Naive B cell (primary cell): ENCODE results near the gene COL6A2. TPM values are rescaled to one million over a fixed set of nuclear protein-coding genes. Genes with fewer than 3 reads are reported as not detected.

Experiments used
- ATAC-seq, 2 donors: fragments of 150-1000 bp; cut with Tn5 transposase; 2 replicates each; pipeline ENCODE4 v1.10.0; 2021; ENCODE audit warnings: low read depth in 2 of 2, mild to moderate bottlenecking in 2 of 2, moderate library complexity in 2 of 2
- DNase-seq: peaks from one replicate; pipeline ENCODE4 v3.0.0; 2022
- H3K27ac Mint-ChIP-seq, 6 donors: one replicate each; pipeline ENCODE4 v1.8.0; 2020 to 2022; ENCODE audit warnings: mild to moderate bottlenecking in 6 of 6, mixed read lengths in 6 of 6, moderate library complexity in 5 of 6, inconsistent platforms in 2 of 6
- H3K27me3 Mint-ChIP-seq, 3 donors: one replicate each; pipeline ENCODE4 v1.8.0; 2021 to 2022; ENCODE audit warnings: mixed read lengths in 3 of 3, mild to moderate bottlenecking in 1 of 3
- H3K36me3 Mint-ChIP-seq, 2 donors: one replicate each; pipeline ENCODE4 v1.8.0; 2020 to 2022; ENCODE audit warnings: mixed read lengths in 2 of 2, inconsistent platforms in 1 of 2, mild to moderate bottlenecking in 1 of 2
- H3K4me1 Mint-ChIP-seq, 3 donors: one replicate each; pipeline ENCODE4 v1.8.0; 2020 to 2022; ENCODE audit warnings: mixed read lengths in 3 of 3, inconsistent platforms in 1 of 3, mild to moderate bottlenecking in 1 of 3, moderate library complexity in 1 of 3
- H3K4me3 Mint-ChIP-seq, 8 donors: one replicate each; pipeline ENCODE4 v1.8.0; 2020 to 2022; ENCODE audit warnings: mild to moderate bottlenecking in 8 of 8, mixed read lengths in 8 of 8, moderate library complexity in 8 of 8, inconsistent platforms in 2 of 8
- H3K9me3 Mint-ChIP-seq, 7 donors: one replicate each; pipeline ENCODE4 v1.8.0; 2020 to 2022; ENCODE audit warnings: mixed read lengths in 7 of 7, mild to moderate bottlenecking in 5 of 7, inconsistent platforms in 2 of 7, moderate library complexity in 1 of 7
- polyA plus RNA-seq, 6 donors: library from polyadenylated mRNA; unstranded; fragments of 300-500 nt; fragmentation: Illumina TruSeq; gene quantifications; one replicate each; pipeline ENCODE4 v1.2.3, GENCODE V29; 2021; ENCODE audit warnings: low read depth in 6 of 6

COL6A2 gene
- polyA plus RNA-seq, 6 donors from 2014 or later: 0.16 to 0.56 (median 0.17) TPM; not detected in 2

GRCh38 chr21:46110499-46111192 lies 12.7 kb downstream of the COL6A2 start:
- peaks cover 5 to 13% (median 12%) of the 10 kb centered on the region in 3 donors for H3K27me3 Mint-ChIP-seq
- no peak overlapping the region for H3K4me3 Mint-ChIP-seq
- DNase-seq: no peak
- no peak for ATAC-seq
- H3K36me3 Mint-ChIP-seq: peaks cover 10 to 11% of the 10 kb centered on the region in 2 donors
- peaks cover 0 to 30% (median 17%) of the 10 kb centered on the region in 7 donors for H3K9me3 Mint-ChIP-seq
- H3K4me1 Mint-ChIP-seq: no peaks in the 10 kb centered on the region
- H3K27ac Mint-ChIP-seq: no peak overlapping the region

- Mint-ChIP-seq H3K27ac (no peak overlapping the region), H3K4me3 (no peak overlapping the region), H3K36me3 (peaks cover 10 to 11% of the 10 kb centered on the region in 2 donors), H3K4me1 (no peaks in the 10 kb centered on the region), H3K27me3 (peaks cover 0 to 9% (median 8%) of the 10 kb centered on the region in 3 donors), H3K9me3 (peaks cover 0 to 24% (median 15%) of the 10 kb centered on the region in 7 donors)
- DNase-seq: no peak
- no peak for ATAC-seq
Observed at GRCh38 chr21:46111193-46111571, 13.3 kb downstream of the COL6A2 start.

GRCh38 chr21:46111857-46112724 lies 14.2 kb downstream of the COL6A2 start:
- Mint-ChIP-seq H3K9me3 (peaks cover 0 to 17% (median 15%) of the 10 kb centered on the region in 7 donors), H3K36me3 (peaks cover 10 to 11% of the 10 kb centered on the region in 2 donors), H3K27me3 (peaks cover 0 to 7% (median 4%) of the 10 kb centered on the region in 3 donors), H3K27ac (no peak overlapping the region), H3K4me1 (no peaks in the 10 kb centered on the region), H3K4me3 (no peak overlapping the region)
- ATAC-seq (no peak), DNase-seq (no peak)

- Mint-ChIP-seq H3K4me1 (no peaks in the 10 kb centered on the region), H3K4me3 (no peak overlapping the region), H3K27me3 (peaks cover 0 to under 1% (median 0%) of the 10 kb centered on the region in 3 donors), H3K36me3 (peaks cover 4 to 10% of the 10 kb centered on the region in 2 donors), H3K27ac (no peak overlapping the region), H3K9me3 (peaks cover 0 to 10% (median 9%) of the 10 kb centered on the region in 7 donors)
- no peak for DNase-seq
- no peak for ATAC-seq
Observed at GRCh38 chr21:46112725-46113215, 14.9 kb downstream of the COL6A2 start.

- DNase-seq: no peak
- H3K27me3 Mint-ChIP-seq: no peaks in the 10 kb centered on the region
- no peaks in the 10 kb centered on the region for H3K4me1 Mint-ChIP-seq
- H3K36me3 Mint-ChIP-seq: peaks cover 0 to under 1% of the 10 kb centered on the region in 2 donors
- no peak overlapping the region for H3K27ac Mint-ChIP-seq
- H3K9me3 Mint-ChIP-seq: peaks cover 0 to 2% (median under 1%) of the 10 kb centered on the region in 7 donors
- H3K4me3 Mint-ChIP-seq: no peak overlapping the region
- ATAC-seq: no peak
Observed at GRCh38 chr21:46113497-46114176, 15.7 kb downstream of the COL6A2 start.

GRCh38 chr21:46114963-46115362 lies 17.1 kb downstream of the COL6A2 start:
- no peak for ATAC-seq
- no peaks in the 10 kb centered on the region for H3K9me3 Mint-ChIP-seq
- no peaks in the 10 kb centered on the region for H3K36me3 Mint-ChIP-seq
- H3K4me3 Mint-ChIP-seq: no peak overlapping the region
- no peaks in the 10 kb centered on the region for H3K4me1 Mint-ChIP-seq
- H3K27me3 Mint-ChIP-seq: no peaks in the 10 kb centered on the region
- no peak overlapping the region for H3K27ac Mint-ChIP-seq
- DNase-seq: no peak

GRCh38 chr21:46115441-46116188 lies 17.7 kb downstream of the COL6A2 start:
- Mint-ChIP-seq H3K9me3 (no peaks in the 10 kb centered on the region), H3K36me3 (no peaks in the 10 kb centered on the region), H3K4me1 (no peaks in the 10 kb centered on the region), H3K27ac (no peak overlapping the region), H3K4me3 (no peak overlapping the region), H3K27me3 (no peaks in the 10 kb centered on the region)
- ATAC-seq (no peak), DNase-seq (no peak)

GRCh38 chr21:46116189-46116775 lies 18.4 kb downstream of the COL6A2 start:
- Mint-ChIP-seq H3K4me1 (no peaks in the 10 kb centered on the region), H3K36me3 (no peaks in the 10 kb centered on the region), H3K4me3 (no peak overlapping the region), H3K27ac (no peak overlapping the region), H3K9me3 (no peaks in the 10 kb centered on the region), H3K27me3 (no peaks in the 10 kb centered on the region)
- DNase-seq: no peak
- no peak for ATAC-seq

- DNase-seq (no peak), ATAC-seq (no peak)
- no peaks in the 10 kb centered on the region for H3K9me3 Mint-ChIP-seq
- no peaks in the 10 kb centered on the region for H3K27me3 Mint-ChIP-seq
- no peak overlapping the region for H3K4me3 Mint-ChIP-seq
- no peaks in the 10 kb centered on the region for H3K36me3 Mint-ChIP-seq
- H3K4me1 Mint-ChIP-seq: no peaks in the 10 kb centered on the region
- H3K27ac Mint-ChIP-seq: no peak overlapping the region
Observed at GRCh38 chr21:46116776-46117585, 19.1 kb downstream of the COL6A2 start.

GRCh38 chr21:46117586-46118315 lies 19.8 kb downstream of the COL6A2 start:
- ATAC-seq (no peak), DNase-seq (no peak)
- Mint-ChIP-seq H3K27me3 (no peaks in the 10 kb centered on the region), H3K4me3 (no peak overlapping the region), H3K4me1 (no peaks in the 10 kb centered on the region), H3K27ac (no peak overlapping the region), H3K9me3 (no peaks in the 10 kb centered on the region), H3K36me3 (no peaks in the 10 kb centered on the region)

GRCh38 chr21:46118316-46119143 lies 20.6 kb downstream of the COL6A2 start:
- H3K27me3 Mint-ChIP-seq: peaks cover 0 to 2% (median 0%) of the 10 kb centered on the region in 3 donors
- H3K4me3 Mint-ChIP-seq: no peak overlapping the region
- H3K27ac Mint-ChIP-seq: no peak overlapping the region
- ATAC-seq (no peak), DNase-seq (no peak)
- H3K4me1 Mint-ChIP-seq: peaks cover 0 to 3% (median 0%) of the 10 kb centered on the region in 3 donors
- no peaks in the 10 kb centered on the region for H3K36me3 Mint-ChIP-seq
- H3K9me3 Mint-ChIP-seq: peaks cover 0 to 3% (median 0%) of the 10 kb centered on the region in 7 donors
